Tibial artery (tissue), 4 donors: ENCODE results near the gene TMC2.

Source experiments
- DNase-seq, 2 donors: peaks; one replicate each; pipeline ENCODE4 v3.0.0-alpha.2; 2019
- H3K27ac ChIP-seq, 2 donors: fragments of 200-600 bp; sonication (generic) in 1 of 2; 1 replicate in 1 of 2; 2 replicates in 1 of 2; pipeline ENCODE4 v1.5.1; 2018 to 2019; ENCODE audit warnings: mild to moderate bottlenecking in 1 of 2
- H3K27me3 ChIP-seq, 2 donors: fragments of 200-600 bp; sonication (generic) in 1 of 2; one replicate each; pipeline versions ENCODE4 v1.5.1 to v1.6.0; 2016 to 2019
- H3K36me3 ChIP-seq, 3 donors: fragments of 200-600 bp; sonication (generic) in 2 of 3; one replicate each; pipeline ENCODE4 v1.5.1; 2016 to 2019; ENCODE audit warnings: mild to moderate bottlenecking in 2 of 3
- H3K4me1 ChIP-seq, 4 donors: fragments of 200-600 bp; sonication (generic) in 2 of 4; 1 replicate in 3 of 4; 2 replicates in 1 of 4; pipeline ENCODE4 v1.5.1; 2016 to 2019
- H3K4me3 ChIP-seq, 2 donors: fragments of 200-600 bp; sonication (generic) in 1 of 2; 1 replicate in 1 of 2; 2 replicates in 1 of 2; pipeline ENCODE4 v1.5.1; 2018 to 2019; ENCODE audit warnings: mild to moderate bottlenecking in 2 of 2
- H3K9me3 ChIP-seq, 3 donors: fragments of 200-600 bp; sonication (generic) in 1 of 3; one replicate each; pipeline ENCODE4 v1.5.1; 2016 to 2019
- CTCF ChIP-seq, 2 experiments: fragments of 200-600 bp in 1 of 2; fragments of 450-650 bp in 1 of 2; IDR thresholded peaks; one replicate each; pipeline ENCODE4 v1.5.1; 2017 to 2019; ENCODE audit warnings: antibody characterized with exemption in 2 of 2, mild to moderate bottlenecking in 1 of 2, moderate library complexity in 1 of 2
- intact Hi-C: fragments of 100-400 bp; cut with DNase I; formaldehyde crosslinking; loops from one replicate; pipeline ENCODE4 v1.15.0; 2023; ENCODE audit warnings: low total_unique reads

TMC2 gene

GRCh38 chr20:2533118-2533517 lies 3.3 kb upstream of the TMC2 start:
- peaks cover 0 to 32% of the 10 kb centered on the region in 2 donors for H3K27me3 ChIP-seq
- no peak for TF ChIP-seq CTCF (IDR thresholded peaks at IDR 0.05)
- H3K27ac ChIP-seq = no peak overlapping the region
- no peaks in the 10 kb centered on the region for H3K4me1 ChIP-seq
- no peaks in the 10 kb centered on the region for H3K9me3 ChIP-seq
- DNase-seq = no peak
- intact Hi-C loops = no loop called here
- no peaks in the 10 kb centered on the region for H3K36me3 ChIP-seq
- no peak overlapping the region for H3K4me3 ChIP-seq

- Histone ChIP-seq H3K36me3 (no peaks in the 10 kb centered on the region), H3K9me3 (no peaks in the 10 kb centered on the region), H3K27me3 (peaks cover 0 to 40% of the 10 kb centered on the region in 2 donors), H3K4me3 (no peak overlapping the region), H3K27ac (no peak overlapping the region), H3K4me1 (no peaks in the 10 kb centered on the region)
- TF ChIP-seq CTCF (IDR thresholded peaks at IDR 0.05) = no peak
- DNase-seq = no peak
- intact Hi-C loops = no loop called here
These were observed 438 bp upstream of the TMC2 start for GRCh38 chr20:2535711-2536559.

DNA sequence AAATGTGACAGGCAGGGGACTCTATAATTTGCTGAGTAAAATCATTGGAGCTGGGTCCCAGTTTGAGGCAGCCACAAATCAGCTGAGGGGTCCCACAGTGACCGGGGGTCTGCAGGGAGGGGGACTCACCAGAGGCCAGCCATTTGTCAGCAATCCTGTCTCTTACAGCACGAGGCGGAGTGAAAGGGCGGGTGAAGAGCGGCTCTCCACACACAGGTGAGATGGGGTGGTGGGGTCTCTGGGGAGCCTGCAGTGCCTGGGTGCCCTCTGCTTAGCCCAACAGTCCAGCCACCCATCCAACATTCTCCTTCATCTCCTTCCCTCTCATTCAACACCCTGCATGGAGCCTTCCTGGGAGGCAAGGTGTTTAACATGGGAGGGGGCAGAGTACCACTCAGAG lies 728 bp downstream of the TMC2 start:
- intact Hi-C loops = no loop called here

DNA sequence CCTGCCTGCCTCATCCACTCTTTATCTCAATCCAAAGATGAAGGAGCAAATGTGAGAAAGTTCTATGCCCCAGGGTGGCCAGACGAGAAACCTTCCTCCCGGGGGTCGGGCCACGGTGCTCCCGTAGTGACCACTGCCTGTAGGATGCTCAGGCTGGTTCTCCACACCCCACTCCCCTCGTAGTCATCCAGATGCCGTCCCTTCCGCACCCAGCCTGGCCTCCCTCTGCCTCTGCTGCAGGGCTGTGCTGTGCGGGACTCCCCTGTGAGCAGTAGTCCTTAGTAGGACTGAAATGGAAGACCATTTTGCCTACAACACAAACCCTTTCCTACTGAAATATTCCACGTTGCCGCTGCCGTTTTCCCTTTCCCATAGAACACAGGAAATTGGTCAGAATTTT lies 2.0 kb downstream of the TMC2 start:
- no peak for TF ChIP-seq CTCF (IDR thresholded peaks at IDR 0.05)
- Histone ChIP-seq H3K4me3 (no peak overlapping the region), H3K27ac (no peak overlapping the region), H3K36me3 (no peaks in the 10 kb centered on the region), H3K27me3 (peaks cover 0 to 39% of the 10 kb centered on the region in 2 donors), H3K4me1 (no peaks in the 10 kb centered on the region), H3K9me3 (no peaks in the 10 kb centered on the region)
- no peak for DNase-seq
- intact Hi-C loops = no loop called here

More for the DNA sequence above, 728 bp downstream of the TMC2 start:
- Histone ChIP-seq H3K27me3 (peaks cover 0 to 43% of the 10 kb centered on the region in 2 donors), H3K4me1 (no peaks in the 10 kb centered on the region), H3K36me3 (no peaks in the 10 kb centered on the region), H3K9me3 (no peaks in the 10 kb centered on the region), H3K4me3 (no peak overlapping the region), H3K27ac (no peak overlapping the region)
- DNase-seq = no peak
- no peak for TF ChIP-seq CTCF (IDR thresholded peaks at IDR 0.05)

DNA sequence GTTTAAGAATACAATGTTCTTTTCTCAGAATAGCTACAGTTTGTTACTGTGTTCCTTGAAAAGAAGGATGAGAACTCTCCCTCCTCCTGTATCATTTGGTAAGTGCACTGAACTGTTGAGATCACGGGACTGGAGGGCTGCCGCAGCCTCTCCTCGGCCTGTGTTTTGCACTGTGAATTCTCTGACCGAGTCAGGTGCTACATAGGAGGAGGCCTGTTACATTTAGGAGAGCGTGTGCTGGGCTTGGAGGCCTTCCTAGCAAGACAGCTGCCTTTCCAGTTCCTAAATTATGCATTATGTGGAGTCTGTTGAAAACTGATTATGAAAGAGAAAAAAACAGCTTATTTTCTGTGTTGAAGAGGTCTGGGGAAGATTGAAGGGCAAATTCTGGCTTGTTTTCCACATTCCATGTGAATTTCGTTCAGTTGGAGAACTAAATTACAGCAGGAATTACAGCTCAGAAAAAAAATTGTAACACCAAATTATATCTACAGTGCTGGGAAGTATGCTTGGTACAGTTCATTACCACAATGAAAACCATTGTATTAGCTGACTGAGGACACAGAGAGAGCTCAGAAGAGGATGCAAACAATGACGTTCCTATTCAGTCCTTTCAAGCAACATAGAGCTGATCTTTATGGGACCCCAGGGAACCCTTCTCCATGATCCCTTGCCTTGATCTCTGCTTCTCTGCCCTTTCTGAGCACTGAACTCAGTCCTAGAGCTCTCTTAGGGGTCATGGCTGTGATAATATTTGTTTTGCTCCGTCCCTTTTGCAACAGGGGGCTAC lies 2.8 kb downstream of the TMC2 start:
- TF ChIP-seq CTCF (IDR thresholded peaks at IDR 0.05) = no peak
- DNase-seq = no peak
- Histone ChIP-seq H3K36me3 (no peaks in the 10 kb centered on the region), H3K27me3 (peaks cover 0 to 39% of the 10 kb centered on the region in 2 donors), H3K9me3 (no peaks in the 10 kb centered on the region), H3K27ac (no peak overlapping the region), H3K4me3 (no peak overlapping the region), H3K4me1 (no peaks in the 10 kb centered on the region)
- intact Hi-C loops = no loop called here
